Vagina (tissue), 2 donors: Measurements from ENCODE around the gene ERFE. TPM values are rescaled to one million over a fixed set of nuclear protein-coding genes. Genes with fewer than 3 reads are reported as not detected.

Source experiments
- DNase-seq, 2 donors: peaks; one replicate each; pipeline ENCODE4 v3.0.0-alpha.2; 2017; ENCODE audit errors: extremely low spot score in 2 of 2
- H3K27ac ChIP-seq: fragments of 200-600 bp; sonication (generic); one replicate; pipeline ENCODE4 v1.5.1; 2019
- H3K27me3 ChIP-seq: fragments of 200-600 bp; sonication (generic); one replicate; pipeline ENCODE4 v1.5.1; 2019
- H3K36me3 ChIP-seq, 2 donors: fragments of 200-600 bp; sonication (generic); one replicate each; pipeline ENCODE4 v1.5.1; 2017 to 2019
- H3K4me1 ChIP-seq: fragments of 200-600 bp; sonication (generic); one replicate; pipeline ENCODE4 v1.5.1; 2019
- H3K4me3 ChIP-seq, 2 donors: fragments of 200-600 bp; sonication (generic); 1 replicate in 1 of 2; 2 replicates in 1 of 2; pipeline ENCODE4 v1.5.1; 2016 to 2019
- H3K9me3 ChIP-seq: fragments of 200-600 bp; sonication (generic); one replicate; pipeline ENCODE4 v1.5.1; 2019
- CTCF ChIP-seq, 3 experiments: fragments of 450-650 bp in 2 of 3; fragments of 200-600 bp in 1 of 3; sonication (generic) in 1 of 3; IDR thresholded peaks; one replicate each; pipeline ENCODE4 v1.5.1; 2017 to 2019; ENCODE audit warnings: antibody characterized with exemption in 3 of 3, mild to moderate bottlenecking in 2 of 3, moderate library complexity in 2 of 3
- POLR2A ChIP-seq, 2 donors: fragments of 450-650 bp; IDR thresholded peaks; one replicate each; pipeline ENCODE4 v1.6.1; 2017; ENCODE audit warnings: antibody characterized with exemption in 2 of 2, mild to moderate bottlenecking in 2 of 2, moderate library complexity in 2 of 2
- POLR2AphosphoS5 ChIP-seq, 2 donors: sonication (generic); formaldehyde crosslinking; IDR thresholded peaks; one replicate each; pipeline ENCODE4 v1.9.0; 2017; ENCODE audit warnings: antibody characterized with exemption in 2 of 2, mild to moderate bottlenecking in 2 of 2, low read depth in 1 of 2; ENCODE audit not compliant: insufficient read depth in 1 of 2
- intact Hi-C: fragments of 100-400 bp; cut with DNase I; formaldehyde crosslinking; loops from one replicate; pipeline ENCODE4 v1.15.1; 2023
- total RNA-seq: library from RNA; depleted of rRNA; stranded (reverse); fragments of >200 nt; gene quantifications from one replicate; pipeline ENCODE4 v1.2.3, GENCODE V29; 2016

ERFE gene
- total RNA-seq, 1 donor from 2014 or later: not detected

GRCh38 chr2:238202326-238203093, 43.7 kb downstream of the ERFE start:
- DNase-seq: no peak
- Histone ChIP-seq H3K27me3 (no peaks in the 10 kb centered on the region), H3K4me1 (peaks cover 40% of the 10 kb centered on the region), H3K4me3 (peak overlapping the region; percentile 74 to 83), H3K9me3 (no peaks in the 10 kb centered on the region), H3K27ac (peak overlapping the region; percentile 85), H3K36me3 (no peaks in the 10 kb centered on the region)
- intact Hi-C loops: no loop called here
- TF ChIP-seq POLR2AphosphoS5 (IDR thresholded peaks at IDR 0.05; ENCODE audit: insufficient read depth in 1 of 2, low read depth in 1 of 2) (no peak), POLR2A (IDR thresholded peaks at IDR 0.05) (no peak), CTCF (IDR thresholded peaks at IDR 0.05) (no peak)

GRCh38 chr2:238203094-238203972, 44.6 kb downstream of the ERFE start, which contains the start of gene ILKAP:
TSS of gene ILKAP (minus strand) at chr2:238203695. CDS start at chr2:238203553, 142 bp downstream.
- TF ChIP-seq POLR2A (IDR thresholded peaks at IDR 0.05) (peak in 1 of 2 donors; percentile 75), POLR2AphosphoS5 (IDR thresholded peaks at IDR 0.05; ENCODE audit: insufficient read depth in 1 of 2, low read depth in 1 of 2) (peak in 1 of 2 donors; percentile 73), CTCF (IDR thresholded peaks at IDR 0.05) (no peak)
- H3K27ac ChIP-seq: peak within 1 kb of the TSS; percentile 85
- peaks cover 40% of the 10 kb centered on the region for H3K4me1 ChIP-seq
- no peak for DNase-seq
- intact Hi-C loops: no loop called here
- peak within 1 kb of the TSS; percentile 74 to 83 for H3K4me3 ChIP-seq
- no peaks in the 10 kb centered on the region for H3K27me3 ChIP-seq
- H3K36me3 ChIP-seq: no peaks in the 10 kb centered on the region
- H3K9me3 ChIP-seq: no peaks in the 10 kb centered on the region

- Histone ChIP-seq H3K36me3 (no peaks in the 10 kb centered on the region), H3K27me3 (no peaks in the 10 kb centered on the region), H3K9me3 (no peaks in the 10 kb centered on the region), H3K4me3 (peak overlapping the region; percentile 74 to 83), H3K4me1 (peaks cover 37% of the 10 kb centered on the region), H3K27ac (peak overlapping the region; percentile 85)
- DNase-seq: no peak
- intact Hi-C loops: no loop called here
- no peak for TF ChIP-seq POLR2AphosphoS5 (IDR thresholded peaks at IDR 0.05; ENCODE audit: insufficient read depth in 1 of 2, low read depth in 1 of 2)
- no peak for TF ChIP-seq POLR2A (IDR thresholded peaks at IDR 0.05)
- no peak for TF ChIP-seq CTCF (IDR thresholded peaks at IDR 0.05)
These were observed 45.4 kb downstream of the ERFE start for GRCh38 chr2:238203973-238204683.

GRCh38 chr2:238207006-238207405, 48.2 kb downstream of the ERFE start:
- TF ChIP-seq CTCF (IDR thresholded peaks at IDR 0.05): no peak
- H3K4me1 ChIP-seq: peaks cover 12% of the 10 kb centered on the region
- no peaks in the 10 kb centered on the region for H3K36me3 ChIP-seq
- no peaks in the 10 kb centered on the region for H3K27me3 ChIP-seq
- H3K27ac ChIP-seq: no peak overlapping the region
- H3K4me3 ChIP-seq: no peak overlapping the region
- DNase-seq: no peak
- intact Hi-C loops: no loop called here
- no peaks in the 10 kb centered on the region for H3K9me3 ChIP-seq
